HTR-8/SVneo (cell line): ENCODE data around the gene TNFRSF25.
"Not testable (repeated sequence)": the region's sequence is repeated elsewhere in the genome, so short reads cannot be mapped to it uniquely, and the experiment has no call there.

Experiments used
- DNase-seq: peaks from one replicate; pipeline ENCODE4 v3.0.0; 2011; ENCODE audit warnings: low spot score, mixed read lengths; ENCODE audit not compliant: insufficient read length
- FAIRE-seq: peaks from 2 replicates; lab custom pipeline; 2011; peaks lifted over from hg19 to GRCh38; lab: Jason Lieb, UNC

Gene TNFRSF25

GRCh38 chr1:6502000-6502891 is 36.3 kb upstream of the TNFRSF25 start:
- no peak for DNase-seq
- no peak for FAIRE-seq

GRCh38 chr1:6501279-6501813 is 35.4 kb upstream of the TNFRSF25 start:
- FAIRE-seq (no peak), DNase-seq (no peak)

GRCh38 chr1:6500544-6501278 is 34.7 kb upstream of the TNFRSF25 start:
- DNase-seq = no peak
- FAIRE-seq = no peak

GRCh38 chr1:6499296-6499695 is 33.3 kb upstream of the TNFRSF25 start:
- no peak for DNase-seq
- FAIRE-seq = no peak

GRCh38 chr1:6498576-6499111 is 32.7 kb upstream of the TNFRSF25 start:
- DNase-seq (no peak), FAIRE-seq (no peak)

- no peak for FAIRE-seq
These were observed 32.0 kb upstream of the TNFRSF25 start for GRCh38 chr1:6497867-6498575.

GRCh38 chr1:6497215-6497866 is 31.4 kb upstream of the TNFRSF25 start:
- FAIRE-seq = peak; percentile 13
- no peak for DNase-seq

More at GRCh38 chr1:6497867-6498575, 32.0 kb upstream of the TNFRSF25 start:
- DNase-seq = no peak

GRCh38 chr1:6496890-6497214 is 30.9 kb upstream of the TNFRSF25 start:
- FAIRE-seq = no peak

GRCh38 chr1:6496365-6496721 is 30.4 kb upstream of the TNFRSF25 start:
- DNase-seq = no peak
- FAIRE-seq = no peak

More at GRCh38 chr1:6496890-6497214, 30.9 kb upstream of the TNFRSF25 start:
- no peak for DNase-seq

GRCh38 chr1:6495540-6496364 is 29.8 kb upstream of the TNFRSF25 start:
- no peak for DNase-seq
- no peak for FAIRE-seq

GRCh38 chr1:6495041-6495441 is 29.1 kb upstream of the TNFRSF25 start:
- FAIRE-seq (peak; percentile 66), DNase-seq (no peak)

- DNase-seq = no peak
- no peak for FAIRE-seq
These were observed 28.7 kb upstream of the TNFRSF25 start for GRCh38 chr1:6494627-6495026.

GRCh38 chr1:6493834-6494223 is 27.9 kb upstream of the TNFRSF25 start:
- not testable (repeated sequence) for FAIRE-seq, DNase-seq

- DNase-seq (no peak), FAIRE-seq (no peak)
These were observed 26.0 kb upstream of the TNFRSF25 start for GRCh38 chr1:6491966-6492365.

- peak; percentile 56 for DNase-seq
- FAIRE-seq = peak; percentile 83
These were observed 25.5 kb upstream of the TNFRSF25 start, which contains the start of gene PLEKHG5 for GRCh38 chr1:6491480-6491962. Gene PLEKHG5 (minus strand): TSS chr1:6491667. CDS start chr1:6477571, 14,096 bp downstream.

GRCh38 chr1:6491081-6491449 is 25.1 kb upstream of the TNFRSF25 start:
- no peak for FAIRE-seq

GRCh38 chr1:6490181-6491080 is 24.5 kb upstream of the TNFRSF25 start:
- DNase-seq (peak; percentile 60), FAIRE-seq (no peak)

More at GRCh38 chr1:6491081-6491449, 25.1 kb upstream of the TNFRSF25 start:
- DNase-seq = no peak

- no peak for FAIRE-seq
These were observed 23.8 kb upstream of the TNFRSF25 start for GRCh38 chr1:6489799-6490180.

More at GRCh38 chr1:6489799-6490180, 23.8 kb upstream of the TNFRSF25 start:
- DNase-seq = peak; percentile 81
